Astrocyte (in vitro differentiated cells and primary cell): ENCODE data around the gene PKHD1.

ENCODE experiments used
- EZH2 ChIP-seq: IDR thresholded peaks from 2 replicates; pipeline ENCODE4 v1.6.1; 2012; ENCODE audit warnings: mild to moderate bottlenecking, low read length, inconsistent platforms; ENCODE audit not compliant: insufficient read depth
- TF ChIP-seq, protein P1 (sequence below): IDR thresholded peaks from 2 replicates; pipeline ENCODE4 v1.5.1; 2011; ENCODE audit warnings: low read depth, mild to moderate bottlenecking, inconsistent platforms, low read length, moderate library complexity; ENCODE audit not compliant: insufficient read depth

- TF ChIP-seq, protein P1, sequence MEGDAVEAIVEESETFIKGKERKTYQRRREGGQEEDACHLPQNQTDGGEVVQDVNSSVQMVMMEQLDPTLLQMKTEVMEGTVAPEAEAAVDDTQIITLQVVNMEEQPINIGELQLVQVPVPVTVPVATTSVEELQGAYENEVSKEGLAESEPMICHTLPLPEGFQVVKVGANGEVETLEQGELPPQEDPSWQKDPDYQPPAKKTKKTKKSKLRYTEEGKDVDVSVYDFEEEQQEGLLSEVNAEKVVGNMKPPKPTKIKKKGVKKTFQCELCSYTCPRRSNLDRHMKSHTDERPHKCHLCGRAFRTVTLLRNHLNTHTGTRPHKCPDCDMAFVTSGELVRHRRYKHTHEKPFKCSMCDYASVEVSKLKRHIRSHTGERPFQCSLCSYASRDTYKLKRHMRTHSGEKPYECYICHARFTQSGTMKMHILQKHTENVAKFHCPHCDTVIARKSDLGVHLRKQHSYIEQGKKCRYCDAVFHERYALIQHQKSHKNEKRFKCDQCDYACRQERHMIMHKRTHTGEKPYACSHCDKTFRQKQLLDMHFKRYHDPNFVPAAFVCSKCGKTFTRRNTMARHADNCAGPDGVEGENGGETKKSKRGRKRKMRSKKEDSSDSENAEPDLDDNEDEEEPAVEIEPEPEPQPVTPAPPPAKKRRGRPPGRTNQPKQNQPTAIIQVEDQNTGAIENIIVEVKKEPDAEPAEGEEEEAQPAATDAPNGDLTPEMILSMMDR, result no peak
- TF ChIP-seq EZH2, result no peak
Observed at GRCh38 chr6:52106994-52107393, 19.6 kb upstream of the PKHD1 start.
